HG03565 (cell line): ENCODE measurements around the gene CYP27C1.
"Not testable (repeated sequence)": the region's sequence is repeated elsewhere in the genome, so short reads cannot be mapped to it uniquely, and the experiment has no call there.

ENCODE experiments used
- ATAC-seq: cut with Tn5 transposase; IDR thresholded peaks from one replicate; pipeline ENCODE4 v1.9.1; 2021; ENCODE audit warnings: mild to moderate bottlenecking, moderate library complexity; ENCODE audit not compliant: unreplicated experiment

CYP27C1 gene

DNA sequence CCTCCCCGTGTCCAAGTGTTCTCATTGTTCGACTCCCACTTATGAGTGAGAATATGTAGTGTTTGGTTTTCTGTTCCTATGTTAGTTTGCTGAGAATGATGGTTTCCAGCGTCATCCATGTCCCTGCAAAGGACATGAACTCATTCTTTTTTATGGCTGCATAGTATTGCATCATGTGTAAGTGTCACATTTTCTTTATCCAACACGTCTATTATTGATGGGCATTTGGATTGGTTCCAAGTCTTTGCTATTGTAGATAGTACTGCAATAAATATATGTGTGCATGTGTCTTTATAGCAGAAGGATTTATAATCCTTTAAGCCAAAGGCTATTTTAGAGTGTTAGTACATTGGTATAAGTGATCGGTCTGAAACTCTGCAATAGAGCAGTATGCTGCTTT lies 4.0 kb upstream of the CYP27C1 start:
- ATAC-seq = not testable (repeated sequence)

DNA sequence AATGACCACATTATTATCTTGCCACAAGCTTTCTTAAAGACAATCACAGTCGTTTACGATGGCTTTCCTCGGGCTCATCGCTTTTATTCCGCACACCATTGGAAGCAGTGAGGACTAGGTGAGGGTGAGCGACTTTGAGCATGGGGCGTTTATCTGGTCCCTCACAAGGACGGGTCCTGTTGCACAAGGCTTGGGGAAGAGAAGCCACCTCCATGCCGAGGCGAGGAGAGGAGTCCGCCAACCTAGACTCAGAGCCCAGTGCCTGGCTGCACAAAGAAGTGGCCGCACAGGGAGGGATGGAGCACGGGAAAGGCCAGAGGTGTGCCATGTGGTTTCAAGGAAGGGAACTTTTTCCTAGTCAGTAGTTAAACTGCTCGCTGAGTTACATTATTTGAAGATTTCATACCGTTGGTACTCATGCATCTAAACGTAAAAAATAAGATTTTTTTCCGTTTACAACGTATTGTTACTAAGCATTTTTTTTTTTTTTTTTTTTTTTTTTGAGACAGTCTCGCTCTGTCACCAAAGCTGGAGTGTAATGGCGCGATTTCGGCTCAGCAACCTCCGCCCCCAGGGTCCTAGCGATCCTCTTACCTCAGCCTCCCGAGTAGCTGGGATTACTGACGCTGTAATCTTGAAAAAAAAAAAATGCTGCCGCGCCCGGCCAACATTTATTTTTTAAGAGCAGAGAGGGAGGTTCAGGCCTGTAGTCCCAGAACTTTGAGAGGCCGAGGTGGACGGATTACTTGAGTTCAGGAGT lies 849 bp upstream of the CYP27C1 start:
- no peak for ATAC-seq

DNA sequence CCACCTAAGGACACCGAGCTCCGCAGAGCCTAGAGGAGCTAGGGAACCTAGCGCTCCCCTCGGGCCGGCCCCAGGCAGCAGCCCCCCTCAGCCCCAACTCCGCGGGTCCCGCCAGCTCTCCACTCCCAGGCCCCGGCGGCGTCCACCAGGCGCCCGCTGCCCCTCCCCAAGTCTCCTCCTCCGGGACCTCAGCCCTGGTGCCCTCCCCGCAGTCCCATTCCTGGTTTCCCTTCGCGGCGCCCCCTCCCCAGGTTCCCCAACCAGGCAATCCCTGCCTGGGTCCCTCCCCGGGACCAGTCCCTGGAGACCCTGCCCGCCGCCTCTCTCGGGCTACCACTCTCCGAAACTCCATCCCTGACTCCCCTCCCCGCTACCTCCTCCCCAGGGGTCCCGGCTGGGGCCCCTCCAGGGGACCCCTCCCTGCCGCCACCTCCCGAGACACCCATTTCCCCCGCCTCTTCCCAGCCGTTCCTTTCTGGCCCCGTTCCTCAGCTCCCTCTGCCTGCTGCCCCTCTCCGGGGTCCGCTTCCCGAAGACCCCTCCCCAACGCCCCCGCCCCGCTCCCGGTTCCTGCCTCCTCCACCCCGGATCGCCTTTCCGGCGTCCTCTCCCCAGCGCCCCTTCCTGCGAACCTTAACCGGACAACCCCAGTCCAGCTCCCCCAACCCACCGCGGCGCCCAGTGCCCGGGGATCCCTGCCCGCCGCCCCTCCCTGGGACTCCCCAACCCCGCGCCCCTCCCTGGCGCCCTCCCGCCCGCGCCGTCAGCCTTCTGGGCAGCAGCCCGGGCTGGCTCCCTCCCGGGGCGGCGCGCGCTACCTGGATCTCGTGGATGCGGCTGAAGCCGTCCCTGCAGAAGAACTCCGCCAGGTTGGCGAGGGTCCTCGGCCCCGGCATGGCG lies 678 bp downstream of the CYP27C1 start:
- ATAC-seq = no peak

DNA sequence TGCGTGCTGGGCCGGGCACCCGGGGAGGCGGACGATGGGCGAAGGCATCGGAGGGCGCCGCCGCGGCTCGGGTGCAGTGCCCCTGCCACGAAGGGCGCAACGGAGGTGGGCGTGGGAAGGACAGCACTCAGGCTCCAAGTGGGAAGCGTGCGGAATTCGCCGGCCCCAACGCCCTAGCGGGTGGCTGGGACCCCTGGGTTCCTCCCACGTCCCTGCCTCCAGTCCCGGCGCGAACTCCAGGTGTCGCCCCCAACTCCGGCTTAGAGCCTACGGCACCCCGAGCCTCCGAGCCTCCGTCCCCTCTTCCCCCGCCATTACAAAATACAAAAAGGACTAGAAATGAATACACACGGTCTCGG lies 1.3 kb downstream of the CYP27C1 start:
- ATAC-seq = no peak

DNA sequence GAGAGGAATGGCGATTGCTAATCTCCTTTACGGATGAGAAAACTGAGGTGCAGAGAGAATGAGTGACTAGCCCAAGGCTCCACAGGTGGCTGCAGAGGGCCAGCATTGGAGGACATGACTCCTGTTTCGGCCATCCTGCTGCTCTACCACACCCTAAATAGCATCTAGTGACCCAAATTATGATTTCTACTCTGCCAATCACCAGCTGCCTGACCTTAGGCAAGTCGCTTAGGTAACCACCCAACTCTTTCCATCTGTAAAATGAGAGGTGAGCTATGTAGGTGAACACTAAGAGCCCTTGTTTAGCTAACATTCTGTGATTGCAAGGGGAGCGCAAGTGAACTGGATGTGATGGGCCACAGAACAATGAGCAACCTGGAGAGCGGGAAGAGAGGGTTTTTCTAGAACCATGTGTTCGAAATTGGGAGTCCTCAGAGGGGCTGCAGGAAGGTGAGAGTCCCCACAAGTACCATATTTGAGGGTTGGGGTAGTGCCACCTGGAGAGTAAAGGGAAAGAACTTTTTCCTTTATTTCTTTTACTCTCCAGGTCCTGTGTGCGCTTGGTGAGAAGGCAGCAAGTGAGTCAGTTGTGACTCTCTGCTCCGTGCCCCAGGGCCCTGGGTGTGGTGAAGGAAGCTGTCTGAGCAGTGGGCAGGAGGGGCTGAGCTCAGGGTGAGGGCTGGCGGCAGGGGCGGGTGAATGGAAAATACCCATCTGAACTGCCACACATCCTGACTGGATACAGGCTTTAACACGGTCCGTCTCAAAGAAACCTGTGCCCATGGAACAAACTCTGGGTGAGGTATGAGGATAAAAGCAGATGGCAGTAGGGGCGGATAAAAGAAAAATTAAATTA lies 2.4 kb downstream of the CYP27C1 start:
- ATAC-seq = no peak

DNA sequence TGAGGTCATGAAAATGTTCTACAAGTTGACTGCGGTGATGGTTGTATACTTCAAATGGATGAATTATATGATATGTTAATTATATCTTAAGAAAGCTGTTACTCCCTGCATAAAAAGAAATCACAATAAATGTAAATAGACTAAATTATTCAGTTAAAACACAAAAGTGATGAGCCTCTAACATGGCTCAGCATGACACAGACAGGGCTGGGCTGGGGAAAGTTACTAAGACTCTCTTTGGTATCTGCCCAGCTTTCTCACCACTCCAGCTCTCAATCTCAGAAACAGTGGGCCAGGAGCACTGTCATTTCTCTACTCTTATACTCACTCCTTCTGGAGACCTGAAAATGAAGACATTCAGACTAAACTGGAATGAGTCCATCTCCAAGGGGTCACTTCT lies 3.5 kb downstream of the CYP27C1 start:
- no peak for ATAC-seq

DNA sequence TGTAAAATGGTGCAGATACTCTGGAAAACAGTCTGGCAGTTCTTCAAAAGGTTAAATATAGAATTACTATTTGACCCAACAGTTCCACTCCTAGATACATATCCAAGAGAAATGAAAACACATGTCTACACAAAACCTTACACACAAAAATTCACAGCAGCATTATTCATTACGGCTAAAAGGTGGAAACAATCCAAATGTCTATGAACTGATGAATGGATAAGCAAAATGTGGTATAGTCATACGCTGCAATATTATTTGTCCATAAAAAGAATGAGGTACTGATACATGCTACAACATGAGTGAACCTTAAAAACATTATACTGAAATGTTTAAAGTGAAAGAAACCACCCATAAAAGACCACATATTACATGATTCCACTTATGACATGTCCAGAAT lies 4.0 kb downstream of the CYP27C1 start:
- ATAC-seq = no peak

DNA sequence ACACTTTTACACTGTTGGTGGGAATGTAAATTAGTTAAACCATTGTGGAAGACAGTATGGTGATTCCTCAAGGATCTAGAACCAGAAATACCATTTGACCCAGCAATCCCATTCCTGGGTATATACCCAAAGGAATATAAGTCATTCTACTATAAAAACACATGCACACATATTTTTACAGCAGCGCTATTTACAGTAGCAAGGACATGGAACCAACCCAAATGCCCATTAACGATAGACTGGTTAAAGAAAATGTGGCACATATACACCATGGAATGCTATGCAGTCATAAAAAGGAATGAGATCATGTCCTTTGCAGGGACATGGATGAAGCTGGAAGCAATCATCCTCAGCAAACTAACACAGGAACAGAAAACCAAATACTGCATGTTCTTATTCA lies 5.9 kb downstream of the CYP27C1 start:
- ATAC-seq = not testable (repeated sequence)

DNA sequence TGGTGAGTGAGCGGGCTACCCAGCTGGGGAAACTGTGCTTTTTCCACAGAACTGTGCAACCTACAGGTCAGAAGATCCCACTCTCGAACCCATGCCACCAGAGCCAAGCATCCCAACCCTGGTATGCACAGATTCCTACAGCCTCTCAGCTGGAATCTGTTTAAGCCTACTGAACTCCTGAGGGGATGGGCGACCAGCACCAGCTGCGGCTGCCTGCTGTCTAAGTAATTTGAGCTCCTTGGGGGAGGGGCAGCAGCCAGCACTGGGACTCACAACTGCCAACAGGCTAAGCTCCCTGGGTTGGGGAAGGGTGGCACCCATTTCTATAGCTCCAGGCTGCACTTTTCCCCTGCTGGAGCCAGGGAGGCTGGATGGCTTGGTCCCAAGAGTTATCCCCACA lies 11.8 kb downstream of the CYP27C1 start:
- no peak for ATAC-seq

DNA sequence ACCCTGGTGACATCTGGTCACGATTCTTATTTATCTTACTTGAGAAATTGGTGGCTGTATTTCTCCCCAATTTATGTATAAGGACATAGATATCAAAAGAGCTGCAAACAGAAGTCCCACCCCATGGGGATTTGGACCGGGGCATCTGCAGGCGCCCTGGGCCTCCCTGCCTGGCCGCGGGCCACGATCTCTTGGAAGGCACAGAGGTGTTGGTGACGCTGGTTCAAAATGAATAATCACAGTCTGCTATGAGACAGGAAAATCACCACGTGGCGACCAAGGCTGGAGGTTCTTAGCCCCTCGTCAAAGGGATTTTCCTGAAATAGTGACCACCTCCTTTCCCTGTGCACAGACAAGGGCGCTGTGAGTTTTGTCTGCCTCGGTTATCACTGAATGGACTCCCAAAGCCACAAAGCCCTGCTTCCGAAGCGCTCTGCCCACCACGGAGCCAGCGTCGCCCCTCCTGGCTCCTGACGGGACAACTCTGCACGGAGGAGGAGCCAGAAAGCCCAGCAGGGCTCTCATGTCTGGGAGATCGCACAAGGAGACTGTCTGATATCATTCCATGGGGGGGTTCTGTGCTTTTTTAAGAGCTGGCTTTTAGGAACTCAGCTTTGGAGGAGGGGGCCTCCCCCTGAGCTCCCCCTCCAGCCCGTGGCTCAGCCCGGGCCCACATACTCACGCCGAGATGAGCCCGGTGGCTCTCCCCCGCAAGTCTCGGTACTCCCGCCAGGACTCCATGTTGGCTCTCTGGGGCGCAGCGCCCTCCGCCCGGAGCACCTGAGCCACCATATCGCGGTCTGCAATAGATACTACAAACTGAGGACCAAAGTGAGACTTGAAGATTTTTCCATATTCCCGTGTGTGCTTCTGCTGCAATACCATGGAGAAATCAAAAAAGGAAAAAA lies 14.6 kb downstream of the CYP27C1 start:
- no peak for ATAC-seq

DNA sequence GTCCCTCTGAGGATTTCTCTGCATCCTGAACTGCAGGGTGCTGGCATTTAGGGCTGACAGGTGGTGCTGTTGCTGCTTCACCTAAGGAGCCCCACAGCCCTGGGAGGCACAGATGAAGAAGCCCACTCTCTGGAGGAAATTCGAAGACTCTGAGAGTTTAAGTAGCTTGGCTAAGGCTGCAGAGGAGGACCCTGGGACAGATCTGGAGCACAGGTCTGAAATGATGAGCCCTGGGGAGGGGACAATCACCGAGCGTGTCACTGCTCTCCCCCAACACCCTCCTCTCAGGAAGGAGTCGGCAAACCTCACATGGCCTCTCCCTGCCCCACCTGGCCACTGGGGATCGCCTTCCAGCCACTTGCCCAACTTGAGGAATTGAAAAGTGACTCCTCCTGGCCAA lies 18.6 kb downstream of the CYP27C1 start:
- ATAC-seq = no peak

DNA sequence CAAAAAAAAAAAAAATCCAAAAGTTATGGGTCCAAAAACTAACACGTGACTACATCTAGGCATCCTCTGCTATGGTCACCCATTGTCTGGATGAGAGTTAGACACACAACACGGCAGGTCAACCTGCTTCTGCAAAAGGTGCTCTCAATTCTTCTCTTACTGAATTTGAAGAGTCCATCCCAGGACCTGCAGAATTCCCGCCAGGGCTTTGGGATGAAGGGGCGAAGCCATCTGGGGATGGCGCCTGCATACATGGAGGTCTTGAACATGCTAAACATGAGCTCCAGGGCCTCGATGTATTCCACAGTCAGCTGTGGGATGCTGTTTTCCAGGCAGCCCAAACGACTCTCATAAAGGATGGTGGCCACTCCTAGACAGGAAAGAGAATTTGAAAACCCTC lies 19.1 kb downstream of the CYP27C1 start:
- ATAC-seq = no peak

DNA sequence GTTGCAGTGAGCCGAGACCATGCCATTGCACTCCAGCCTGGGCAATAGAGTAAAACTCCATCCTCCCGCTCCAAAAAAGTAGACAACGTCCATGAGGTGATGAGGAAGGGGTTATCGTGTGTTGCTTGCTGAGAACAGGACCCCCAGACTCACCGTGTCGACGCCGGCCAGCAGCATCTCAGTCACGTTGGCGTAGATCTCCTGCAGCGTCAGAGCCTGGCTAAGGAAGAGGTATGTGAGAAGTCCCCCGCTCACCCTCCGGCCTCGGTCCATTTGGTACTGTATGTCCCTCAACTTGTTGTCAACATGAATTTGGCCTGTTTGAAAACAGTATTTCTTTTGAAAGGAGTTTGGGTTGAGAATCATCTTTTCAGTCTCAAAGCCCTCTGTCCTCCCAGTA lies 20.9 kb downstream of the CYP27C1 start:
- no peak for ATAC-seq

DNA sequence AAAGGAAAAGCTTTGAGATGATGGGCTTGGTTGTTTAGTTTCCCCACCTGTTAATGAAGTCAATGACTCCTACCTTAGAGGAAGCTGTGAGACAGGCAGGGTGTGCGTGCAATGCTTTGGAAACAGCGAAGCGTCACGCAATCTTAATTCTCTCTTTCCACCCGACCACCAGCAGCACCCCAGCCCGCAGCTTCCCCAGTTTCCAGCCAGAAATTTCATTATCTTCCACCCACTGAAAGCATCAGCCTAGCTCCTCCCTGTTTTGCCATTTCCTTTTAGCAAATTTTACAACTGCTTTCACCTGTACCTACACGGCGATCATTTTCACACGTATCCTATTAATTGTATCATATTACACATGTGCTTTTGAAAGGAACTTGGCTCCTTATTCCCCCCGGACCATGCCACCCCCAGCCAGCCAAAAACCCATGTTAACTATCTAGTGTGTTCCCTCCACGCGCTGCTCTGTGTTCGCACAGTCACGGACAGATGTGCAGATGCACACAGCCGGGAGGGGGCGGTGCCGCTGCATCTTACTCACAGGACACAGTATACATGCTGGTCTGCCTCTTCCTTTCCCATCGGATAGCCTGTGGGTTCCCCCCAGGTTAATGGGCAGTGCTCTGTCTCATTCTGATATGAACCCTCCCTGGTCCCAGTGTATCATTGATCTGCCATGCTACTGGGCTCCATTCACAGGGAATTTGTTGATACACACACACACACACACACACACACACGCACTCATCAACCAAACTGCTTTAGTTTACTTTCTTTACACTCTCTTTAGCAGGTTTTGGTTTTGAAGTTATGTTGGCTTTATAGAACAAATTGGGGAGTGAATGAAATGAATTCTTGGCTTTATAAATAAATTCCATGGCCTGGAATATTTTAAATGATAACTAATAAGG lies 22.4 kb downstream of the CYP27C1 start:
- peak; percentile 78 for ATAC-seq

DNA sequence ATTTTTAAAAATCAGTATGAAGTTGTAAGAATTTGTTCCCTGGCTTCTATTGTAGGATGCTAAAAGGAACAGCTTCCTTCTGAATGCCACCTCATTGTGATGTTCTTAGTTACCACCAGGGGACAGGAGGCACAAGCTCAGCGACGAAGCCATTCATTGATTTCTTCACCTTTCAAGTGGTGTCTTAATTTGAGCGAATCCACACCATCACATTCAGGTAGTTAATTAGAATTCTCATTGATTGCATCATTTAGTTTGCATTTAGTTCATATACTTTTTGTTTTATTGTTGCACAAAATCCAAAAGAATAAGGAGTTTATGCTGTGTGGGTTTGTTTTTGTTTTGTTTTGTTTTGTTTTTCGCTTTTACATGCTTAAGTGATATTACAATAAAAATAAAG lies 23.1 kb downstream of the CYP27C1 start:
- no peak for ATAC-seq

DNA sequence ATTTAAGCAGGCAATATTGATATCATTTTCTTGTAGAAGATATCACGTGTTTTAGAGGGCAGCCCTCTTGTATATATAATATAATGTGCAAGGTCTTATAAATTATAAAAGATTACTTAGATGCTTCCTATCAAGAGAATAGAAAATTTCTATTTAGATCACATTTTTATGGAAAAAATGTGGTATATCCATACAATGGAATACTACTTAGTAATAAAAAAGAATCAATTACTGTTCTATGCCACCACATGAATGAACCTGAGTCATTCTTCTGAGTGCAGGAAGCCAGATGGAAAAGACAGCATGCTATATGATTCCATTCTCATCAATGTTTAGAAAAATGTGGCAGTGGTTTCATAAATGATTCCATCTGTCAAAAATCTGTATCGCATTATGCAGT lies 23.6 kb downstream of the CYP27C1 start:
- no peak for ATAC-seq

DNA sequence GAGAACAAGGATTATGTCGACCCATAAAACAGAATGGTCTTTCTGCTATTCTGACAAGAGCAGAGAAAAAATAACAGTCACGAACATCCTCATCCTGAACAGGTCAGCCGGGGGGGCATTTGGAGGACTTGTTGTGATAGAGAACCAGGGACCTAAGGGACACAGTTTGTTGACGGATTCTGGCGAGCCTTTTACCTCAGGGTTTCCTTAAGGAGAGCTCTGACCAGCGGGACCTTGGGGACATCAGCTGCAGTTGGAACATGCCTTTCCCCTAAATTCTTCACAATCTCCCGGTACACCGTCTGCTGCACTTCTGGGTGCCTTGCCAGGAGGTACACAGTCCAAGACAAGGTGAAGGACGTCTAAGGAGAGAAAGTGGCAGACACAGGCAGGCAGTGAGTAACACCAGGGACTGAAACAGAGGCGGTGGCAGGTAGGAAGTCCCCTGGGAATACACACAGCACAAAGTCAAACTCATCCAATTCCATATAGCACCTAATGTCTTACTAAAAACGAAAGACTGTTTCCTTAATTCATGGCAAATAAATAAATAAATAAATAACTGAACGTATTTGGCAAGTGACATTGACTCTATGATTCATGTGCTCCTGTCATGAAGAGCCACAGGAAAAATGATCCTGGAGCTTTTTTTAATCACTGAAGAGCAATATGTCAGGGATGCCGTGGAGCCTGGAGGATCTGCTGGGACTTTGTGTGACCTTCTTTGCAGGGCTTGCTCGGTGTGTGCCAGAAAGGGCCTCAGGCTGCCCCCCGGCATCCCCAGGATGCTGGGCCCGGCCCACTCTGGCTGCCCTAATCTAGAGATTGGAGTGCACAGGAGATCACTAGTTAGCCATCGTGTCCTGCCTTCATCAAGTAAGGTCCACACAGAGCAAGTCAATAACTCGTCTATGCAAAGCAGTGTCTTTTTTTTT lies 24.7 kb downstream of the CYP27C1 start:
- ATAC-seq = no peak

DNA sequence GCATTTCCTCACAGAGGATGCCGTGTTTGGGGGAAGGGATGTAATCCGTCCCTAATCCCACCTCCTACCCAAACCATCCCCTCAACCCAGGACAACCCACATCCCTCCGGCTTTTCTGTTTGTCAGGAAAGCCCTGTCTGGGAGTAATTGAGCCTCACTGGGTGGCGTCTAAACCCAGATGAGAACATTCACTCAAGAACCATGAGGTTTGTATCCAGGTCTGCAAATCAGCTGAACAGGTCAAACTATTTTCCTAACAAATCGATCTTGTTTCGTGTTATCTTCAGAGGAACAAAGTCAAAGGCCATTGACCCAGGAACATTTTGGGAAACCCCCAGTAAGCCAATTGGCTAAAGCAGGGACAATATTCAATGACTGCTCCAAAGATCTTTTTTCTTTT lies 25.7 kb downstream of the CYP27C1 start:
- no peak for ATAC-seq
